HEK293 (cell line): ENCODE data around the gene INKA2.

Experiments
- CTCF ChIA-PET: fragments of 350-600 bp; formaldehyde crosslinking; extraction: SDS; loops from one replicate; lab custom pipeline; 2021; ENCODE audit warnings: antibody characterized with exemption; lab: Yijun Ruan, JAX
- POLR2A ChIA-PET: fragments of 300-600 bp; formaldehyde crosslinking; extraction: SDS; loops from one replicate; lab custom pipeline; 2020; ENCODE audit warnings: antibody characterized with exemption, inconsistent platforms; lab: Yijun Ruan, JAX
- H3K27ac ChIP-seq: fragments of 200-500 bp; sonication (Bioruptor generic); 2 replicates; pipeline ENCODE4 v1.5.1; 2014; ENCODE audit warnings: low read depth, low read length, control low read depth, inconsistent platforms; ENCODE audit errors: extremely low read depth
- H3K36me3 ChIP-seq, 2 experiments: fragments of 200-500 bp in 1 of 2; sonication (Bioruptor generic) in 1 of 2; 1 replicate in 1 of 2; 2 replicates in 1 of 2; pipeline ENCODE4 v1.5.1; 2014 to 2017; ENCODE audit warnings: inconsistent platforms in 2 of 2, low read length in 2 of 2; ENCODE audit not compliant: control insufficient read depth in 2 of 2, insufficient read depth in 1 of 2
- H3K4me1 ChIP-seq: fragments of 200-500 bp; sonication (Bioruptor generic); 2 replicates; pipeline ENCODE4 v1.5.1; 2014; ENCODE audit warnings: mild to moderate bottlenecking, low read length, inconsistent platforms; ENCODE audit not compliant: control insufficient read depth, insufficient read depth
- H3K4me3 ChIP-seq: 2 replicates; pipeline ENCODE4 v1.5.1; 2011; ENCODE audit warnings: low read depth, mild to moderate bottlenecking, control low read depth, low read length, moderate library complexity
- H3K9me3 ChIP-seq: fragments of 200-500 bp; sonication (Bioruptor generic); 2 replicates; pipeline ENCODE4 v1.5.1; 2014; ENCODE audit warnings: low read depth, low read length, inconsistent platforms; ENCODE audit not compliant: control insufficient read depth, insufficient read depth
- BCL11B ChIP-seq: fragments of 450-650 bp; formaldehyde crosslinking; IDR thresholded peaks from 2 replicates; pipeline ENCODE4 v1.5.1; 2016; ENCODE audit warnings: low read depth, missing biosample characterization, missing genetic modification characterization
- GLI2 ChIP-seq: fragments of 450-650 bp; formaldehyde crosslinking; IDR thresholded peaks from 2 replicates; pipeline ENCODE4; 2017; ENCODE audit warnings: missing biosample characterization, missing genetic modification characterization, low read depth, borderline replicate concordance
- GLIS1 ChIP-seq: fragments of 450-650 bp; formaldehyde crosslinking; IDR thresholded peaks from 2 replicates; pipeline ENCODE4 v1.5.1; 2016; ENCODE audit warnings: missing biosample characterization, missing genetic modification characterization
- KLF7 ChIP-seq: fragments of 450-650 bp; formaldehyde crosslinking; IDR thresholded peaks from 2 replicates; pipeline ENCODE4 v1.5.1; 2016; ENCODE audit warnings: missing biosample characterization, missing genetic modification characterization, borderline replicate concordance
- MZF1 ChIP-seq: fragments of 450-650 bp; formaldehyde crosslinking; IDR thresholded peaks from 2 replicates; pipeline ENCODE4 v1.5.1; 2017; ENCODE audit warnings: missing biosample characterization, missing genetic modification characterization, borderline replicate concordance
- SP3 ChIP-seq: fragments of 450-650 bp; formaldehyde crosslinking; IDR thresholded peaks from 2 replicates; pipeline ENCODE4 v1.5.1; 2016; ENCODE audit warnings: missing biosample characterization, missing genetic modification characterization
- TCF7L2 ChIP-seq: IDR thresholded peaks from 2 replicates; pipeline ENCODE4 v1.6.1; 2011; ENCODE audit warnings: low read depth, mild to moderate bottlenecking, inconsistent platforms, low read length, moderate library complexity, borderline replicate concordance
- ZBTB1 ChIP-seq: fragments of 450-650 bp; formaldehyde crosslinking; IDR thresholded peaks from 2 replicates; pipeline ENCODE4 v1.5.1; 2016; ENCODE audit warnings: missing biosample characterization, missing genetic modification characterization
- ZBTB17 ChIP-seq: fragments of 450-650 bp; formaldehyde crosslinking; IDR thresholded peaks from 2 replicates; pipeline ENCODE4 v1.5.1; 2016; ENCODE audit warnings: missing biosample characterization, missing genetic modification characterization
- ZFP37 ChIP-seq: fragments of 450-650 bp; formaldehyde crosslinking; IDR thresholded peaks from 2 replicates; pipeline ENCODE4 v1.5.1; 2016; ENCODE audit warnings: missing biosample characterization, missing genetic modification characterization
- ZFP69B ChIP-seq: fragments of 450-650 bp; formaldehyde crosslinking; IDR thresholded peaks from 2 replicates; pipeline ENCODE4 v1.5.1; 2016; ENCODE audit warnings: missing biosample characterization, missing genetic modification characterization
- ZNF140 ChIP-seq: fragments of 450-650 bp; formaldehyde crosslinking; IDR thresholded peaks from 2 replicates; pipeline ENCODE4 v1.5.1; 2016; ENCODE audit warnings: missing biosample characterization, missing genetic modification characterization
- ZNF169 ChIP-seq: fragments of 450-650 bp; formaldehyde crosslinking; IDR thresholded peaks from 2 replicates; pipeline ENCODE4 v1.5.1; 2016; ENCODE audit warnings: missing biosample characterization, missing genetic modification characterization
- ZNF211 ChIP-seq: fragments of 450-650 bp; formaldehyde crosslinking; IDR thresholded peaks from 2 replicates; pipeline ENCODE4 v1.5.1; 2016; ENCODE audit warnings: low read depth, missing biosample characterization, missing genetic modification characterization
- ZNF248 ChIP-seq: fragments of 450-650 bp; formaldehyde crosslinking; IDR thresholded peaks from 2 replicates; pipeline ENCODE4 v1.5.1; 2017; ENCODE audit warnings: missing biosample characterization, missing genetic modification characterization
- ZNF292 ChIP-seq: fragments of 450-650 bp; formaldehyde crosslinking; IDR thresholded peaks from 2 replicates; pipeline ENCODE4 v1.5.1; 2016; ENCODE audit warnings: low read depth, missing biosample characterization, missing genetic modification characterization, borderline replicate concordance
- ZNF335 ChIP-seq: fragments of 450-650 bp; formaldehyde crosslinking; conservative IDR thresholded peaks from 2 replicates; pipeline ENCODE4 v1.5.1; 2016; ENCODE audit warnings: missing biosample characterization, missing genetic modification characterization
- ZNF416 ChIP-seq: fragments of 450-650 bp; formaldehyde crosslinking; IDR thresholded peaks from 2 replicates; pipeline ENCODE4 v1.5.1; 2016; ENCODE audit warnings: missing biosample characterization, missing genetic modification characterization
- ZNF571 ChIP-seq: fragments of 450-650 bp; formaldehyde crosslinking; IDR thresholded peaks from 2 replicates; pipeline ENCODE4 v1.5.0; 2017; ENCODE audit warnings: missing biosample characterization, missing genetic modification characterization
- ZNF654 ChIP-seq: fragments of 450-650 bp; formaldehyde crosslinking; IDR thresholded peaks from 2 replicates; pipeline ENCODE4 v1.5.1; 2016; ENCODE audit warnings: low read depth, missing biosample characterization, missing genetic modification characterization
- ZNF768 ChIP-seq: fragments of 450-650 bp; formaldehyde crosslinking; IDR thresholded peaks from 2 replicates; pipeline ENCODE4 v1.5.1; 2018; ENCODE audit warnings: missing biosample characterization, mild to moderate bottlenecking, missing genetic modification characterization
- ZNF777 ChIP-seq: fragments of 450-650 bp; formaldehyde crosslinking; IDR thresholded peaks from 2 replicates; pipeline ENCODE4 v1.5.1; 2017; ENCODE audit warnings: missing biosample characterization, missing genetic modification characterization, borderline replicate concordance
- ZSCAN23 ChIP-seq: fragments of 450-650 bp; formaldehyde crosslinking; IDR thresholded peaks from 2 replicates; pipeline ENCODE4 v1.5.1; 2016; ENCODE audit warnings: missing biosample characterization, missing genetic modification characterization
- ZSCAN30 ChIP-seq: fragments of 450-650 bp; IDR thresholded peaks from 2 replicates; pipeline ENCODE4 v1.5.1; 2018; ENCODE audit warnings: missing biosample characterization, mild to moderate bottlenecking, missing genetic modification characterization, moderate library complexity
- TF ChIP-seq, protein P1 (sequence below): fragments of 450-650 bp; formaldehyde crosslinking; IDR thresholded peaks from 2 replicates; pipeline ENCODE4 v1.5.1; 2016; ENCODE audit warnings: missing biosample characterization, missing genetic modification characterization
- TF ChIP-seq, protein P2 (sequence below): fragments of 450-650 bp; IDR thresholded peaks from 2 replicates; pipeline ENCODE4 v1.5.1; 2018; ENCODE audit warnings: missing biosample characterization, mild to moderate bottlenecking, missing genetic modification characterization
- TF ChIP-seq, protein P3 (sequence below): fragments of 450-650 bp; formaldehyde crosslinking; IDR thresholded peaks from 2 replicates; pipeline ENCODE4 v1.5.1; 2016; ENCODE audit warnings: missing biosample characterization, missing genetic modification characterization
- TF ChIP-seq, protein P4 (sequence below): fragments of 450-650 bp; IDR thresholded peaks from 2 replicates; pipeline ENCODE4 v1.5.1; 2018; ENCODE audit warnings: missing biosample characterization, missing genetic modification characterization
- TF ChIP-seq, protein P5 (sequence below): fragments of 450-650 bp; formaldehyde crosslinking; IDR thresholded peaks from 2 replicates; pipeline ENCODE4 v1.5.1; 2017; ENCODE audit warnings: missing biosample characterization, missing genetic modification characterization

Gene INKA2

DNA sequence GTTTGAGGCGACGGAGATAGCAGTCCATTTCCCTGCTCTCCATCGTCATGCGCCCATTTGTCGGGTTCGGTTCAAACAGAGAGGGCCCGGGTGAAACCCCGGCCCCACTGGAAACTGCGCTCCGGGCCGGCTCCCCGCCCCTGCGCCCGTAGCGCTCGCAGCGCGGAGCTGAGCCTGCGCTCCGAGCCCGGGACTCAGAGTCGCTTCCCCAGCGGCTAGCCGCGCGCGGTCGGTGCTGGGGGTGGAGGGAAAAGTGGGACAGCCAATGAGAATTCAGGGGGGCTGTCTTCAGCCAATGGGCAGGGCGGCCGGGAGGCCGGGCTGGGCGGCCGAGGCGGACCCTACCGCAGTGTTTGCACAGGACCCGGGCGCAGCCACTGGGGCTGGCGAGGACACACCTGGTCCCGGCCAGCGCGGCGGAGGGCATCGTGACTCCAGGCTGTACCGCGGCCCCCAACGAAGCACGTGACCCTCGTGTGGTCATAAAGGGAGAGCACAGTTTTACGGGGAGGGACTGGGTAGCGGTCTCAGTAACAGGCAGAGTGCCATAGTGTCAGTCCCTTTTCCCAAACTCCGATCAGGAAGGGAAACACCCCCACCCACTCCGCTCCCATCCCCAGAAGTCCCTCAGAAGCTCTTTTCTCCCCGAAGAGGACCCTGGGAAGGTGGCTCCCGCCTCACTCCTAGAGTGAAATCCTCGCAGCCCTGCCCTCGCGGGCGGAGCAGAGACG lies at the start of gene INKA2:
Gene INKA2 (minus strand): TSS at position 202 of the 731 bp plus-strand sequence. CDS start 153 bp downstream, at position 49.
- Histone ChIP-seq H3K36me3 (no peaks in the 10 kb centered on the region), H3K4me3 (peak within 1 kb of the TSS; percentile 57), H3K9me3 (no peaks in the 10 kb centered on the region), H3K27ac (peak within 1 kb of the TSS; percentile 92), H3K4me1 (peaks cover 21% of the 10 kb centered on the region)
- ChIA-PET POLR2A (interaction anchor here (0.5 to 2.3 kb wide), 11 partner anchors 11 to 290 kb away, joined by 3 to 13 read pairs (median 4); partner anchors contain the start of genes ATP5PB, DDX20 and WDR77), CTCF (interaction anchor here (1.0 to 6.0 kb wide), 4 partner anchors 8 to 31 kb away, joined by 3 to 44 read pairs (median 22); no protein-coding TSS in a partner anchor)
- TF ChIP-seq ZNF416 (no peak), KLF7 (no peak; the same call in 1 of the 2 replicates), ZNF248 (tag by site-specific recombination) (no peak), GLI2 (tag by site-specific recombination) (no peak), ZNF292 (tag by site-specific recombination) (no peak), TCF7L2 (no peak), ZSCAN23 (tag by site-specific recombination) (peak; percentile 59; the same call in 1 of the 2 replicates), ZNF335 (tag by site-specific recombination) (peak; percentile 93), ZNF654 (tag by site-specific recombination) (no peak), ZNF211 (tag by site-specific recombination) (no peak), ZNF169 (no peak), MZF1 (tag by site-specific recombination) (no peak), GLIS1 (tag by site-specific recombination) (peak; percentile 64), SP3 (peak; percentile 81), ZNF571 (no peak), ZBTB17 (peak; percentile 77), ZFP37 (no peak), ZNF777 (tag by site-specific recombination) (no peak), ZNF768 (no peak), ZFP69B (tag by site-specific recombination) (peak; percentile 74; the same call in 1 of the 2 replicates), BCL11B (tag by site-specific recombination) (no peak; the same call in 1 of the 2 replicates), ZSCAN30 (peak; percentile 61), ZBTB1 (tag by site-specific recombination) (no peak), ZNF140 (tag by site-specific recombination) (no peak)
- TF ChIP-seq, protein P1, sequence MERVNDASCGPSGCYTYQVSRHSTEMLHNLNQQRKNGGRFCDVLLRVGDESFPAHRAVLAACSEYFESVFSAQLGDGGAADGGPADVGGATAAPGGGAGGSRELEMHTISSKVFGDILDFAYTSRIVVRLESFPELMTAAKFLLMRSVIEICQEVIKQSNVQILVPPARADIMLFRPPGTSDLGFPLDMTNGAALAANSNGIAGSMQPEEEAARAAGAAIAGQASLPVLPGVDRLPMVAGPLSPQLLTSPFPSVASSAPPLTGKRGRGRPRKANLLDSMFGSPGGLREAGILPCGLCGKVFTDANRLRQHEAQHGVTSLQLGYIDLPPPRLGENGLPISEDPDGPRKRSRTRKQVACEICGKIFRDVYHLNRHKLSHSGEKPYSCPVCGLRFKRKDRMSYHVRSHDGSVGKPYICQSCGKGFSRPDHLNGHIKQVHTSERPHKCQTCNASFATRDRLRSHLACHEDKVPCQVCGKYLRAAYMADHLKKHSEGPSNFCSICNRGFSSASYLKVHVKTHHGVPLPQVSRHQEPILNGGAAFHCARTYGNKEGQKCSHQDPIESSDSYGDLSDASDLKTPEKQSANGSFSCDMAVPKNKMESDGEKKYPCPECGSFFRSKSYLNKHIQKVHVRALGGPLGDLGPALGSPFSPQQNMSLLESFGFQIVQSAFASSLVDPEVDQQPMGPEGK (tag by site-specific recombination): peak; percentile 94
- TF ChIP-seq, protein P2, sequence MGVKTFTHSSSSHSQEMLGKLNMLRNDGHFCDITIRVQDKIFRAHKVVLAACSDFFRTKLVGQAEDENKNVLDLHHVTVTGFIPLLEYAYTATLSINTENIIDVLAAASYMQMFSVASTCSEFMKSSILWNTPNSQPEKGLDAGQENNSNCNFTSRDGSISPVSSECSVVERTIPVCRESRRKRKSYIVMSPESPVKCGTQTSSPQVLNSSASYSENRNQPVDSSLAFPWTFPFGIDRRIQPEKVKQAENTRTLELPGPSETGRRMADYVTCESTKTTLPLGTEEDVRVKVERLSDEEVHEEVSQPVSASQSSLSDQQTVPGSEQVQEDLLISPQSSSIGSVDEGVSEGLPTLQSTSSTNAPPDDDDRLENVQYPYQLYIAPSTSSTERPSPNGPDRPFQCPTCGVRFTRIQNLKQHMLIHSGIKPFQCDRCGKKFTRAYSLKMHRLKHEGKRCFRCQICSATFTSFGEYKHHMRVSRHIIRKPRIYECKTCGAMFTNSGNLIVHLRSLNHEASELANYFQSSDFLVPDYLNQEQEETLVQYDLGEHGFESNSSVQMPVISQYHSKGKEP (tag by site-specific recombination): no peak
- TF ChIP-seq, protein P3, sequence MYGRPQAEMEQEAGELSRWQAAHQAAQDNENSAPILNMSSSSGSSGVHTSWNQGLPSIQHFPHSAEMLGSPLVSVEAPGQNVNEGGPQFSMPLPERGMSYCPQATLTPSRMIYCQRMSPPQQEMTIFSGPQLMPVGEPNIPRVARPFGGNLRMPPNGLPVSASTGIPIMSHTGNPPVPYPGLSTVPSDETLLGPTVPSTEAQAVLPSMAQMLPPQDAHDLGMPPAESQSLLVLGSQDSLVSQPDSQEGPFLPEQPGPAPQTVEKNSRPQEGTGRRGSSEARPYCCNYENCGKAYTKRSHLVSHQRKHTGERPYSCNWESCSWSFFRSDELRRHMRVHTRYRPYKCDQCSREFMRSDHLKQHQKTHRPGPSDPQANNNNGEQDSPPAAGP (tag by site-specific recombination): peak; percentile 48
- TF ChIP-seq, protein P4, sequence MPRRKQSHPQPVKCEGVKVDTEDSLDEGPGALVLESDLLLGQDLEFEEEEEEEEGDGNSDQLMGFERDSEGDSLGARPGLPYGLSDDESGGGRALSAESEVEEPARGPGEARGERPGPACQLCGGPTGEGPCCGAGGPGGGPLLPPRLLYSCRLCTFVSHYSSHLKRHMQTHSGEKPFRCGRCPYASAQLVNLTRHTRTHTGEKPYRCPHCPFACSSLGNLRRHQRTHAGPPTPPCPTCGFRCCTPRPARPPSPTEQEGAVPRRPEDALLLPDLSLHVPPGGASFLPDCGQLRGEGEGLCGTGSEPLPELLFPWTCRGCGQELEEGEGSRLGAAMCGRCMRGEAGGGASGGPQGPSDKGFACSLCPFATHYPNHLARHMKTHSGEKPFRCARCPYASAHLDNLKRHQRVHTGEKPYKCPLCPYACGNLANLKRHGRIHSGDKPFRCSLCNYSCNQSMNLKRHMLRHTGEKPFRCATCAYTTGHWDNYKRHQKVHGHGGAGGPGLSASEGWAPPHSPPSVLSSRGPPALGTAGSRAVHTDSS: no peak
- TF ChIP-seq, protein P5, sequence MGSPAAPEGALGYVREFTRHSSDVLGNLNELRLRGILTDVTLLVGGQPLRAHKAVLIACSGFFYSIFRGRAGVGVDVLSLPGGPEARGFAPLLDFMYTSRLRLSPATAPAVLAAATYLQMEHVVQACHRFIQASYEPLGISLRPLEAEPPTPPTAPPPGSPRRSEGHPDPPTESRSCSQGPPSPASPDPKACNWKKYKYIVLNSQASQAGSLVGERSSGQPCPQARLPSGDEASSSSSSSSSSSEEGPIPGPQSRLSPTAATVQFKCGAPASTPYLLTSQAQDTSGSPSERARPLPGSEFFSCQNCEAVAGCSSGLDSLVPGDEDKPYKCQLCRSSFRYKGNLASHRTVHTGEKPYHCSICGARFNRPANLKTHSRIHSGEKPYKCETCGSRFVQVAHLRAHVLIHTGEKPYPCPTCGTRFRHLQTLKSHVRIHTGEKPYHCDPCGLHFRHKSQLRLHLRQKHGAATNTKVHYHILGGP (tag by site-specific recombination): no peak
